NB4 (cell line): ENCODE measurements around the gene SRC.

Source experiments
- DNase-seq: peaks from one replicate; pipeline ENCODE4 v3.0.0; 2010; ENCODE audit warnings: low read depth
- H3K4me3 ChIP-seq: one replicate; pipeline ENCODE4 v1.5.1; 2011; ENCODE audit warnings: mild to moderate bottlenecking, low read depth, low read length, moderate library complexity
- CTCF ChIP-seq: IDR thresholded peaks from one replicate; pipeline ENCODE4 v1.5.1; 2012; ENCODE audit warnings: low read depth, low read length
- MAX ChIP-seq: IDR thresholded peaks from 2 replicates; pipeline ENCODE4 v1.6.1; 2011; ENCODE audit warnings: low read depth, low read length
- MYC ChIP-seq: IDR thresholded peaks from 2 replicates; pipeline ENCODE4 v1.6.1; 2011; ENCODE audit warnings: low read depth, low read length
- POLR2A ChIP-seq: IDR thresholded peaks from 2 replicates; pipeline ENCODE4 v1.6.1; 2011; ENCODE audit warnings: mild to moderate bottlenecking; ENCODE audit not compliant: insufficient read length; ENCODE audit errors: extremely low read depth

The SRC gene

GRCh38 chr20:37316775-37317170, 29.2 kb upstream of the SRC start:
- DNase-seq: no peak
- H3K4me3 ChIP-seq: no peak overlapping the region
- TF ChIP-seq MYC (no peak), MAX (no peak), CTCF (no peak), POLR2A (no peak)

GRCh38 chr20:37317316-37317715, 28.6 kb upstream of the SRC start:
- TF ChIP-seq MYC (no peak), POLR2A (no peak), MAX (no peak), CTCF (no peak)

GRCh38 chr20:37317994-37318640, 27.8 kb upstream of the SRC start:
- no peak overlapping the region for H3K4me3 ChIP-seq
- no peak for DNase-seq
- TF ChIP-seq POLR2A: no peak
- TF ChIP-seq CTCF: no peak
- TF ChIP-seq MAX: no peak
- no peak for TF ChIP-seq MYC

More at GRCh38 chr20:37317316-37317715, 28.6 kb upstream of the SRC start:
- H3K4me3 ChIP-seq: no peak overlapping the region
- DNase-seq: no peak

- TF ChIP-seq MYC: no peak
- TF ChIP-seq MAX: no peak
- no peak for TF ChIP-seq CTCF
- TF ChIP-seq POLR2A: no peak
Measured at GRCh38 chr20:37319151-37319671, 26.7 kb upstream of the SRC start.

GRCh38 chr20:37323985-37324384, 22.0 kb upstream of the SRC start:
- H3K4me3 ChIP-seq: no peak overlapping the region
- DNase-seq: no peak
- TF ChIP-seq POLR2A: no peak
- TF ChIP-seq MYC: no peak
- no peak for TF ChIP-seq MAX
- no peak for TF ChIP-seq CTCF

More at GRCh38 chr20:37319151-37319671, 26.7 kb upstream of the SRC start:
- DNase-seq: peak; percentile 36
- H3K4me3 ChIP-seq: no peak overlapping the region

GRCh38 chr20:37325206-37325605, 20.7 kb upstream of the SRC start:
- DNase-seq: no peak
- TF ChIP-seq MYC (no peak), CTCF (no peak), POLR2A (no peak), MAX (no peak)

More at GRCh38 chr20:37325206-37325605, 20.7 kb upstream of the SRC start:
- no peak overlapping the region for H3K4me3 ChIP-seq
